OCI-LY1 (cell line): Measurements from ENCODE around the gene CBX6.
"Not testable (repeated sequence)": the region's sequence is repeated elsewhere in the genome, so short reads cannot be mapped to it uniquely, and the experiment has no call there.

Experiments used
- CTCF ChIP-seq: fragments of 200-600 bp; sonication (generic), shearing (Covaris generic); IDR thresholded peaks from 2 replicates; pipeline ENCODE4 v1.5.1; 2017; ENCODE audit warnings: mild to moderate bottlenecking, antibody characterized with exemption, low read length, moderate library complexity, mixed read lengths
- EZH2 ChIP-seq: fragments of 200-600 bp; sonication (generic), shearing (Covaris generic); IDR thresholded peaks from 2 replicates; pipeline ENCODE4 v1.8.0; 2017; ENCODE audit warnings: borderline replicate concordance, mixed run types, mild to moderate bottlenecking, antibody characterized with exemption, low read length, moderate library complexity, mixed read lengths

GRCh38 chr22:38853883-38854282 is 18.1 kb downstream of the CBX6 start:
- not testable (repeated sequence) for TF ChIP-seq CTCF, EZH2
